C4-2B (cell line): Measurements from ENCODE around the gene THAP7.

Experiments
- H3K27ac ChIP-seq: fragments of 450-650 bp; 2 replicates; pipeline ENCODE4 v1.5.1; 2017
- ZFX ChIP-seq: fragments of 450-650 bp; IDR thresholded peaks from 2 replicates; pipeline ENCODE4 v1.6.1; 2017
- TF ChIP-seq, protein P1 (sequence below): fragments of 450-650 bp; conservative IDR thresholded peaks from 2 replicates; pipeline ENCODE4 v1.5.1; 2017; ENCODE audit warnings: mild to moderate bottlenecking

The THAP7 gene

DNA sequence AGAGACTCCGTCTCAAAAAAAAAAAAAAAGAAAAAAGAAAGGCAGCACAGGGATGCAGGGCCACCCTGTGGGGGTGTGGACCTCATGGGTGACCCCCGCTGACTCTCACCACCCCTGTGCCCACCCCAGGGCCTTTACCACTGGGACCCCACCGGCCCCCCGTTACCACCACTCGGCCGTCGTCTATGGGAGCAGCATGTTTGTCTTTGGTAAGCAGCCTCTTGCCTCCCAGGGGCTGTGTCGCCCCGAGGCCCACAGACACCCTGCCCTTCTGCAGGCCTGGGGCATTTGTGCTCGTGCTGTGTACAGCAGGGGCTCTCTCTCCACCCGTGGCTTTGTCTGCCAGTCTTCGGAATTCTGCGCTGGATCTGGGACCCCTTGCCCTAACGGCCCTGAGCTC, 14.5 kb downstream of the THAP7 start:
- TF ChIP-seq, protein P1, sequence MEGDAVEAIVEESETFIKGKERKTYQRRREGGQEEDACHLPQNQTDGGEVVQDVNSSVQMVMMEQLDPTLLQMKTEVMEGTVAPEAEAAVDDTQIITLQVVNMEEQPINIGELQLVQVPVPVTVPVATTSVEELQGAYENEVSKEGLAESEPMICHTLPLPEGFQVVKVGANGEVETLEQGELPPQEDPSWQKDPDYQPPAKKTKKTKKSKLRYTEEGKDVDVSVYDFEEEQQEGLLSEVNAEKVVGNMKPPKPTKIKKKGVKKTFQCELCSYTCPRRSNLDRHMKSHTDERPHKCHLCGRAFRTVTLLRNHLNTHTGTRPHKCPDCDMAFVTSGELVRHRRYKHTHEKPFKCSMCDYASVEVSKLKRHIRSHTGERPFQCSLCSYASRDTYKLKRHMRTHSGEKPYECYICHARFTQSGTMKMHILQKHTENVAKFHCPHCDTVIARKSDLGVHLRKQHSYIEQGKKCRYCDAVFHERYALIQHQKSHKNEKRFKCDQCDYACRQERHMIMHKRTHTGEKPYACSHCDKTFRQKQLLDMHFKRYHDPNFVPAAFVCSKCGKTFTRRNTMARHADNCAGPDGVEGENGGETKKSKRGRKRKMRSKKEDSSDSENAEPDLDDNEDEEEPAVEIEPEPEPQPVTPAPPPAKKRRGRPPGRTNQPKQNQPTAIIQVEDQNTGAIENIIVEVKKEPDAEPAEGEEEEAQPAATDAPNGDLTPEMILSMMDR, result no peak
- no peak for TF ChIP-seq ZFX
- H3K27ac ChIP-seq, result no peak overlapping the region

- H3K27ac ChIP-seq, result no peak overlapping the region
- TF ChIP-seq, protein P1, result no peak
- no peak for TF ChIP-seq ZFX
Measured at GRCh38 chr22:20986365-20986764, 15.6 kb downstream of the THAP7 start.

- TF ChIP-seq, protein P1, result no peak
- TF ChIP-seq ZFX, result no peak
- no peak overlapping the region for H3K27ac ChIP-seq
Measured at GRCh38 chr22:20985720-20986119, 16.2 kb downstream of the THAP7 start.

- peak overlapping the region; percentile 93 for H3K27ac ChIP-seq
Measured at GRCh38 chr22:20983081-20983771, 18.7 kb downstream of the THAP7 start.

DNA sequence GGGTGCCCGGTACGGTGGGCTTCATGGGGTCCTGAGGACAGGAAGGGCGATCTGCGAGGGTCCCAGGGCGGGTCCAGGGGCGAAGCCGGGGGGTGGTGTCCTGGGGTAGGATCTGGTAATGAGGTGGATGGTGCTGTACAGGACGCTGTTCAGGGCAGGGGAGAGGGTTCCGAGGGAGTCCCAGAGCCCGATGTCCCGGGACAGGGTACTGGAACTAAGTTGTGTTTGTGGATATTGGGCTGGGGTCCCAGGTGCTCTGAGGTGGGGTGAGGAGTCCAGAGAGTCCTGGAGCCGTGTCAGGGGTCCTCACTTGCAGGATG, 19.4 kb downstream of the THAP7 start:
- TF ChIP-seq, protein P1, result no peak
- TF ChIP-seq ZFX, result no peak
- peak overlapping the region; percentile 93 for H3K27ac ChIP-seq

More at GRCh38 chr22:20983081-20983771, 18.7 kb downstream of the THAP7 start:
- TF ChIP-seq ZFX, result no peak
- TF ChIP-seq, protein P1, result no peak

DNA sequence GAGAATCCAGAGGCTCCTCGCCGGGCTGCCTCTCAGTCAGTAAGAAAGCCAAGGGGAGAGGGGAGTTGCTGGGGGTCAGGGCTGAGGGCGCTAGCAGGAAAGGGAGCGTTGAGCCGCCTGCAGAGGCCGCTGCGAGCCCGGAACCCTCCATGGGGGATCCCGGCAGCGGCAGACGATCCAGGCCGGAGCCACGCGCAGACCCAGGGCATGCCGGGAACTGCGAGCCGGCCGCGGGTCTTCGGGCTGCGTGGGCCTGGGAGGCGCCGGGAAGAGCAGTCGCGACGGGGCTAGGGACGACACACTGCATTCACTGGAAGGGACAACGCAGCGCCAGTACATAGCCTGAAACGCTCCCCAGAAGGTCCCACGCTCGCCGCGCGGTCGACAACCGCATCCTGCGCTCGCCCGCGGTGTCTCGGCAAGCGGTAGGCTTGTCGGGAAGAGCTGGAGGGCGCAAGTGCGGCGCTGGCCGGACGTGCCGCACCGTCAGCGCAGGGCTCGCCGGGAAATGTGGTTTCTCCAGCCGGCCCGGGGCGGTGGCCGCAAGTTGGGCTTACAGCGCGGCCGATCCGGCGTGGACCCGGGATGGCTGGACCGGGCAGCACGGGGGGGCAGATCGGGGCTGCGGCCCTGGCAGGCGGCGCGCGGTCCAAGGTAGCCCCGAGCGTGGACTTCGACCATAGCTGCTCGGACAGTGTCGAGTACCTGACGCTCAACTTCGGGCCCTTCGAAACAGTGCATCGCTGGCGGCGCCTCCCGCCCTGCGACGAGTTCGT, 19.9 kb downstream of the THAP7 start, which contains the start of gene LZTR1:
Gene LZTR1, plus strand, starts transcription at position 511 of the 776 bp plus-strand sequence. Its CDS starts 75 bp downstream, at position 586.
- H3K27ac ChIP-seq, result peak within 1 kb of the TSS; percentile 93
- TF ChIP-seq, protein P1, result no peak; the same call in 1 of the 2 replicates
- peak; percentile 98 for TF ChIP-seq ZFX
